Upper lobe of left lung (tissue), 4 donors: ENCODE results near the gene CAMK1D.

Experiments
- CTCF ChIP-seq, 6 experiments: fragments of 450-650 bp in 4 of 6; fragments of 200-600 bp in 2 of 6; sonication (generic) in 2 of 6; IDR thresholded peaks; one replicate each; pipeline ENCODE4 v1.5.1; 2016 to 2019; ENCODE audit warnings: antibody characterized with exemption in 6 of 6
- POLR2A ChIP-seq, 4 donors: fragments of 450-650 bp; IDR thresholded peaks; one replicate each; pipeline ENCODE4 v1.5.1; 2016 to 2017; ENCODE audit warnings: antibody characterized with exemption in 4 of 4, mild to moderate bottlenecking in 2 of 4
- POLR2AphosphoS5 ChIP-seq, 2 donors: sonication (generic); formaldehyde crosslinking; IDR thresholded peaks; one replicate each; pipeline ENCODE4 v1.5.1; 2017; ENCODE audit warnings: antibody characterized with exemption in 2 of 2

GRCh38 chr10:12643279-12643678 is 293.9 kb downstream of the CAMK1D start:
- TF ChIP-seq POLR2AphosphoS5 (IDR thresholded peaks at IDR 0.05), result no peak
- TF ChIP-seq CTCF (IDR thresholded peaks at IDR 0.05), result no peak
- TF ChIP-seq POLR2A (IDR thresholded peaks at IDR 0.05), result no peak
